HG03521 (cell line): ENCODE data around the gene SPATA25.
A peak's percentile ranks its signal among the peaks of the same experiment; 100 is the strongest.
"Not testable (repeated sequence)": the region's sequence is repeated elsewhere in the genome, so short reads cannot be mapped to it uniquely, and the experiment has no call there.

Source experiments
- ATAC-seq: cut with Tn5 transposase; IDR thresholded peaks from one replicate; pipeline ENCODE4 v1.9.1; 2021; ENCODE audit warnings: mild to moderate bottlenecking, moderate library complexity; ENCODE audit not compliant: unreplicated experiment

SPATA25 gene

GRCh38 chr20:45887346-45887715 lies at the start of gene SPATA25:
Gene SPATA25 (minus strand): TSS chr20:45887622. CDS start chr20:45887590, 32 bp downstream.
- ATAC-seq = no peak

- ATAC-seq = peak; percentile 14
These were observed 48.1 kb upstream of the SPATA25 start for GRCh38 chr20:45935416-45936046.

GRCh38 chr20:45934586-45935415 lies 47.4 kb upstream of the SPATA25 start, which contains the start of gene PCIF1:
Gene PCIF1 (plus strand): TSS chr20:45934683. CDS start chr20:45939000, 4,317 bp downstream.
- ATAC-seq = peak; percentile 78

- ATAC-seq = peak; percentile 8
These were observed 46.7 kb upstream of the SPATA25 start for GRCh38 chr20:45934046-45934585.

GRCh38 chr20:45933266-45934045 lies 46.0 kb upstream of the SPATA25 start:
- no peak for ATAC-seq

- ATAC-seq = not testable (repeated sequence)
These were observed 44.3 kb upstream of the SPATA25 start for GRCh38 chr20:45931680-45932079.

- ATAC-seq = no peak
These were observed 39.9 kb upstream of the SPATA25 start for GRCh38 chr20:45927071-45927878.

GRCh38 chr20:45926731-45927070 lies 39.3 kb upstream of the SPATA25 start:
- ATAC-seq = no peak

- ATAC-seq = no peak
These were observed 38.5 kb upstream of the SPATA25 start for GRCh38 chr20:45925821-45926506.

- no peak for ATAC-seq
These were observed 37.2 kb upstream of the SPATA25 start for GRCh38 chr20:45924391-45925261.

GRCh38 chr20:45921337-45922189 lies 34.1 kb upstream of the SPATA25 start:
- ATAC-seq = no peak

- no peak for ATAC-seq
These were observed 33.3 kb upstream of the SPATA25 start for GRCh38 chr20:45920462-45921336.

- no peak for ATAC-seq
These were observed 32.3 kb upstream of the SPATA25 start for GRCh38 chr20:45919542-45920399.

GRCh38 chr20:45918779-45919537 lies 31.5 kb upstream of the SPATA25 start:
- ATAC-seq = no peak

GRCh38 chr20:45918182-45918737 lies 30.8 kb upstream of the SPATA25 start:
- no peak for ATAC-seq
